Mammary epithelial cell (primary cell): ENCODE data around the gene SLC22A17.

Source experiments
- EZH2 ChIP-seq: IDR thresholded peaks from 2 replicates; pipeline ENCODE4 v1.6.1; 2012; ENCODE audit warnings: low read length, inconsistent platforms, borderline replicate concordance
- TF ChIP-seq, protein P1 (sequence below), 2 donors: IDR thresholded peaks in 1 of 2; conservative IDR thresholded peaks in 1 of 2; 2 replicates each; pipeline ENCODE4 v1.5.1; 2011 to 2012; ENCODE audit warnings: inconsistent platforms in 2 of 2, low read length in 2 of 2, mild to moderate bottlenecking in 2 of 2, control low read depth in 1 of 2, low read depth in 1 of 2; ENCODE audit not compliant: insufficient read depth in 1 of 2; ENCODE audit errors: extremely low read depth in 1 of 2

DNA sequence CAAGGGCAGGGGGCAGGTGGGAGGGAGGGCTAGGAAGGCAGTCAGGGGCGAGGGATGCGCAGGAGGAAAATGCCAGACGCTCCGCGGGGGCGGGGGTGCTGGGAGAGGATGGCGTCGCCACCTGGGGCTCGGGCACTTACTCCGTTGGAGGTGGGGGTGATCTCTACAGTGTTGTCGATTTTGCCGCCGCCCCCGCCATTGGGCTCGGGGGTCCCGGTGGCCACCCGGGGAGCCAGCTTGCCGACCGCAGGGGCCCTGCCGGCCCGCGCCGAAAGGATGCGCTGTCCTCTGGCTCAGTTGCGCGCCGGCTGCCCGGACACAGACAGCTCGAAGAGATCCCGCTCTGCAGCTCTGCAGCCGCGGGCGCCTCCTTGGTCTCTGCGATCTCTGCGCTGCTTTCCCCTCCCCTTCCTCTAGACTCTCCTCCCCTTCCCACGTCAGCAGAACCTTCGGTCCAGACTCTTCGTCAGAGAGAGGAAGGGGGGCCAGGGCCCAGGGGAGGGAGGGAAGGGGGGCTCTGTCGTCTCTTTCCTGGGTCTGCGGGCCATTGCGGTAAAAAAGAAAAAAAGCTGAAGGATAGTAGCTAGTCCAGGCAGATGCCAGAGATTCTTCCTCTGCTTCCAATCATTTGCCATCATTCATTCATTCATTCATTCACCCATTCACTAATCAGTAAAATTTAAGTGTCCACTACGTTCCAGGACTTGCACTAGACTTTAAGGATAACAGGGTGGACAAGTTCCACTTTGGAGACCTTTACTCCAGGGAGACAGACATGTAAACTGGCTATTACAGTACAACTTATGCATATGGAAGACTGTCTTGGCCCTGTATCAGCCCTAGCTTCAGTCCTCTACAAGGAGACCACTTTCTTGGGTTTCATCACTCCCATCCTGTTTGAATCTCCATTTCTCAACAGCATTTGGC, at the start of gene SLC22A17:
- TF ChIP-seq EZH2: no peak
- TF ChIP-seq, protein P1, sequence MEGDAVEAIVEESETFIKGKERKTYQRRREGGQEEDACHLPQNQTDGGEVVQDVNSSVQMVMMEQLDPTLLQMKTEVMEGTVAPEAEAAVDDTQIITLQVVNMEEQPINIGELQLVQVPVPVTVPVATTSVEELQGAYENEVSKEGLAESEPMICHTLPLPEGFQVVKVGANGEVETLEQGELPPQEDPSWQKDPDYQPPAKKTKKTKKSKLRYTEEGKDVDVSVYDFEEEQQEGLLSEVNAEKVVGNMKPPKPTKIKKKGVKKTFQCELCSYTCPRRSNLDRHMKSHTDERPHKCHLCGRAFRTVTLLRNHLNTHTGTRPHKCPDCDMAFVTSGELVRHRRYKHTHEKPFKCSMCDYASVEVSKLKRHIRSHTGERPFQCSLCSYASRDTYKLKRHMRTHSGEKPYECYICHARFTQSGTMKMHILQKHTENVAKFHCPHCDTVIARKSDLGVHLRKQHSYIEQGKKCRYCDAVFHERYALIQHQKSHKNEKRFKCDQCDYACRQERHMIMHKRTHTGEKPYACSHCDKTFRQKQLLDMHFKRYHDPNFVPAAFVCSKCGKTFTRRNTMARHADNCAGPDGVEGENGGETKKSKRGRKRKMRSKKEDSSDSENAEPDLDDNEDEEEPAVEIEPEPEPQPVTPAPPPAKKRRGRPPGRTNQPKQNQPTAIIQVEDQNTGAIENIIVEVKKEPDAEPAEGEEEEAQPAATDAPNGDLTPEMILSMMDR (conservative IDR thresholded peaks at IDR 0.05 in 1 of 2, IDR thresholded peaks at IDR 0.05 in 1 of 2; ENCODE audit: extremely low read depth in 1 of 2, insufficient read depth in 1 of 2, low read depth in 1 of 2, low read length in 2 of 2): no peak
